Measurements from ENCODE around the gene LIPC.

Gene LIPC

DNA sequence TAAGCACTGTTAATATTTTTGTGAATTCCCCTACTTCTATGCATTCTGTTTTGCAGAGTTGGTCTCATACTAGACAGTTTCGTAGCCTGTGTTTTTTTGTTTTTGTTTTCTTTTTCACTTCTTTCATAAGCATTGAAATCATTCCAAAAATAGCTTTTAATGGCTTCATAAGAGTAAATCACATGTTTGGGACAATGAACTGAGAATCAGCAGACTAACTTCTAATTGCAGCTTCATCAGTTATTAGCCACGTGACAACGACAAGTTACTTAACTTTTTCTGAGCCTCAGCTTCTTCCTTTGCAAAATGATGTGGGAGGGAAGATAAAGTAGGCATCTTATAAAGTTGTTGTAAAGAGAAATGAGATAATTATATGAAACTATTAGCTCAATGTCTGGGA is 124.8 kb downstream of the LIPC start:
- DNase-seq (ENCODE audit: insufficient read length, low spot score) = no peak
- no peak for FAIRE-seq
- TF ChIP-seq, protein P1, sequence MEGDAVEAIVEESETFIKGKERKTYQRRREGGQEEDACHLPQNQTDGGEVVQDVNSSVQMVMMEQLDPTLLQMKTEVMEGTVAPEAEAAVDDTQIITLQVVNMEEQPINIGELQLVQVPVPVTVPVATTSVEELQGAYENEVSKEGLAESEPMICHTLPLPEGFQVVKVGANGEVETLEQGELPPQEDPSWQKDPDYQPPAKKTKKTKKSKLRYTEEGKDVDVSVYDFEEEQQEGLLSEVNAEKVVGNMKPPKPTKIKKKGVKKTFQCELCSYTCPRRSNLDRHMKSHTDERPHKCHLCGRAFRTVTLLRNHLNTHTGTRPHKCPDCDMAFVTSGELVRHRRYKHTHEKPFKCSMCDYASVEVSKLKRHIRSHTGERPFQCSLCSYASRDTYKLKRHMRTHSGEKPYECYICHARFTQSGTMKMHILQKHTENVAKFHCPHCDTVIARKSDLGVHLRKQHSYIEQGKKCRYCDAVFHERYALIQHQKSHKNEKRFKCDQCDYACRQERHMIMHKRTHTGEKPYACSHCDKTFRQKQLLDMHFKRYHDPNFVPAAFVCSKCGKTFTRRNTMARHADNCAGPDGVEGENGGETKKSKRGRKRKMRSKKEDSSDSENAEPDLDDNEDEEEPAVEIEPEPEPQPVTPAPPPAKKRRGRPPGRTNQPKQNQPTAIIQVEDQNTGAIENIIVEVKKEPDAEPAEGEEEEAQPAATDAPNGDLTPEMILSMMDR (IDR thresholded peaks at IDR 0.05; ENCODE audit: insufficient read depth, missing control alignments) = no peak

DNA sequence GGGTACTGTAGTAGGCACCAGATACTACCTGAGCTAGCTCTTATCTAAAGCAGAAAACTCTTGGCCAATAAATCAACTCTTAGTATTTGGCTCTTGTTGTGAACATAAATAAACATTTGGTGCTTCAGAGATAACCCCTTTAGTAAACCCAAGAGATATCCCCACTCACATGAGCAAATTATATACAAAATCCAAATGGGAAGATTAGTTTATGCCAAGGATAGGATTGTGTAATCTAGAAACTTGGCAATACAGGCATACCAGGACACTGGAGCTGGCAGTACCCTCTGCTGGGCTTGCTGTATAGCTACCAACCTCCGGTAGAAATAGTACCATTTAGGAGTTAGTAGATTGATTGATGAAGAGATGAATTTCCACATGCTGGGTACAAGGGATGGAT is 127.0 kb downstream of the LIPC start:
- TF ChIP-seq, protein P1 (IDR thresholded peaks at IDR 0.05; ENCODE audit: insufficient read depth, missing control alignments) = no peak
- FAIRE-seq (no peak), DNase-seq (ENCODE audit: insufficient read length, low spot score) (no peak)

DNA sequence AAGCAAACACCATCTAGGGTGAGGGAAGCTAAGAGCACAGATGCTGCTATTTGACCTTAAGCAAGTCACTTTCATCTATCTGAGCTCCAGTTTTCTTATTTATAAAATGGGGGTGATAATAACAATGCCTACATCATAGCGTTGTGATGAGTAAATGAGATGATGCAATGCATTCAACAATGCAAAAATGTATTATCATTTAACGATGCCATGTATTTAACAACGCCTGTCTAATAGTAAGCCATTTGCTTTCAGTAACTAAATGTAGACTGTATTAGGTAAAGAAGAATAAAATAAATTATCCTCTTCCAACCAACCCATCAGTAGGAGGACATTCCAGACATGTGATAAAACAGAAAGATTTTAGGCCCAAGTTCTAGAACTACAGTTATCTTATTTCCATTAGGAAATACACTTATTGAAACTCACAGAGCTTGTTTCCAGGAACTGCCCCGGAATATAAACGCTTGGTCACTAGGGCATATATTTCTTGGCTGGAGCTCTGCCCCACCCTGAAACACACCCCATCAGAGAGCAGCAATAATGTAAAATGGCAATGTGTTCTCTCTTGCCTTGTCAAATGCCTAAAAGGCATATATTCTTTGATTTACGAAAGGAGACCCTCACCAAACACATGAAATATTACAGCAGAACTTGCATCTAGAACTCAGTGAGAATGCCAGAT is 128.3 kb downstream of the LIPC start:
- DNase-seq (ENCODE audit: insufficient read length, low spot score) (no peak), FAIRE-seq (peak; percentile 6)
- TF ChIP-seq, protein P1 (IDR thresholded peaks at IDR 0.05; ENCODE audit: insufficient read depth, missing control alignments) = no peak

DNA sequence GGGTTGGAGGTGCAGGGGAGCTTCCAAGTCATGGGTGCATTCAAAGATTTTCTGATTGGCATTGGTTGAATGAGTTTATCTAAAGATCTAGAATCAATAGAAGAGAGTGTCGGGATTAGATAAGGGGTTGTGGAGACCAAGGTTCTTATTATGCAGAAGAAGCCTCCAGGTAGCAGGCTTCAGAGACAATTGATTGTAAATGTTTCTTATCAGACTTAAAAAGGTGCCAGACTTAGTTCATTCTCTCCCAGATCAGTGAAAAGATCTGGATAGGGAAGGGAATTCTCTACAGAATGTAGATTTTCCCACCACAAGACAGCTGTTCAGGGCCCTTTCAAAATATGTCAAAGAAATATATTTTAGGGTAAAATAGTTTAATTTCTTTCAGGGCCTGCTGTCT is 129.5 kb downstream of the LIPC start:
- no peak for DNase-seq (ENCODE audit: insufficient read length, low spot score)
- FAIRE-seq = no peak
- TF ChIP-seq, protein P1 (IDR thresholded peaks at IDR 0.05; ENCODE audit: insufficient read depth, missing control alignments) = no peak

DNA sequence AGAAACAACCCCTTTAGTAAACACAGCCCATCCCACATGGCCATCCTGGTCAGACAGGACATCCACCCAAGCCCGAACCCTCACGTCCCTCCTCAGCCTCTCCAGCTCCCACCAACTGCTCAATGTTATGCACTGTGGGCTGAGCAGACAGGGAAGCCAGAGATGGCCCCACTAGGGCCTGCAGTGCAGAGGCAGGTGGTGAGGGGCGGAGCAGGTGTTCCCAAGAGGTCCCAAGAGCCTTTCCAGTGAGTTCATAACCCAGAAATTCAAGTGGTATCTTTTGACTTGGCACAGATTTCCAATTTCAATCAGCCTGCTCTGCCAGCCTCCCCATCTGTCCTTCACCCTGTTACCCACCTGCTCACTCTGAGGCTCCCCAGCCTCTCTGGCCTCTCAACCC is 130.3 kb downstream of the LIPC start:
- DNase-seq (ENCODE audit: insufficient read length, low spot score) (no peak), FAIRE-seq (no peak)
- TF ChIP-seq, protein P1 (IDR thresholded peaks at IDR 0.05; ENCODE audit: insufficient read depth, missing control alignments) = no peak

DNA sequence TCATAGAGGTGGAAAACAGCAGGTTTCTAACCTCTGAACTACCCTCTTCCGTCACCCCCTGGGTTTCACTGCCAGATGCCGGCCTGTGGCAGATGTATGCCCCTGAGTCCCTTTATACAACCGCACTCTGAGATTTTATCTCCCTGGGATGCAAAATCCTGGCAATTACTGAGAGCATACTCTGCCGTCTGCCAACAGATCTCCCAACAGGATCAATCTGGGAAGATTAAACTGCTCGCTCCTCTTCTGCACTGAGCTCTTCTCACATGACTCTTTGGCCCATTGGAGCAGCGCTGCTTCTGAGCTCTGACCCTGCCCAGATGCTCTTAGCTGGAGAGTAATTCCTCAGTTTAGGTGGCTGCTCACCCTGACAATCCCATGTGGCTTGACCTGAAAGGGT is 133.2 kb downstream of the LIPC start:
- TF ChIP-seq, protein P1 (IDR thresholded peaks at IDR 0.05; ENCODE audit: insufficient read depth, missing control alignments) = no peak
- DNase-seq (ENCODE audit: insufficient read length, low spot score) = no peak
- FAIRE-seq = peak; percentile 70

DNA sequence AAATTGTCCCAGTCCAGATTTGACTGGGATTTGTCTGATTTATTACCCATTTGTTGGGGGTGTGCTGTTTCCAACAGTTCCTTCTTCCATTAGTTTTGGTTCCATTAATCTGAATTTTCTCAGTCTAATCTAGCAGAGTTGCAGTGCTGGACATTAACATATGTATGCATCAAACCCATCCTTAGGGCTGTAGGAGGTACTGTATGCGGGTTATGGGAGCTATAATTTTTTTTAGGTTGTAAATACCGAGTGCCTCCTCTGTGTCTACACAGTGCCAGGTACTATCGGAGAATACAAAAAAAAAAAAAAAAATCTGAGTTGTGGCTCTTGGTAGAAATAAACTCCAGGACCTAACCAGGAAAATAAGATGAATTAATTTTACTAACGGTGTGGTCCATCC is 133.8 kb downstream of the LIPC start:
- FAIRE-seq (no peak), DNase-seq (ENCODE audit: insufficient read length, low spot score) (no peak)
- TF ChIP-seq, protein P1 (IDR thresholded peaks at IDR 0.05; ENCODE audit: insufficient read depth, missing control alignments) = no peak

Data from D721Med (cell line).